Measurements from ENCODE around the gene CDH4.

- TF ChIP-seq CTCF (IDR thresholded peaks at IDR 0.05) (no peak), POLR2A (IDR thresholded peaks at IDR 0.05) (no peak), EP300 (IDR thresholded peaks at IDR 0.05) (no peak)
Measured at GRCh38 chr20:61818746-61819573, 566.9 kb downstream of the CDH4 start.

All from ovary (tissue), 3 donors.